ENCODE results near the gene BCKDHB. TPM values are rescaled to one million over a fixed set of nuclear protein-coding genes. Genes with fewer than 3 reads are reported as not detected.

BCKDHB gene
- total and polyA plus RNA-seq, 2 donors (not counting 3 experiments of a cell fraction or from before 2014, with no cell fraction given): 5.6 to 12.2 TPM

DNA sequence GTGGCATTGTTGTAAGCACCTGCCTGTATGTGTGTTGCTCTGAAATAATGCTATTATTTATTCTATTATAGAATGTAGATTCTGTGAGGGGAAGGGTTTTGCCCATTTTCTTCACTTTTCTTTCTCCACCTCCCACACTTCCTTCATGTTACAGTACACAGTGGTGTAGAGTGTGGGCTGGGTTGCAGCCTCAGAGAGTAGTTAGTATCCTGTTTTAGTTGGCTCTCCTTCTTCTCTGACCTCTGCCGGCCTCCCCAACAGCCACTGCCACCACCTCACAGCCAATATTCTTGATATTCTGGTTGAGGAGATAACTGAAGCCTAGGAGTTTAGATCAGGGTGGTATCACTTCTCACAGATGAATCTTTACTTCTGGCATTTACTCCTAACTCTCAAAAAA lies 143.4 kb downstream of the BCKDHB start:
- CTCF ChIA-PET: no interaction called here
- no peak overlapping the region for H3K4me3 ChIP-seq (replicated peaks in 1 of 3; ENCODE audit: insufficient read depth in 1 of 3, low read depth in 1 of 3, low read length in 3 of 3)
- no peak overlapping the region for H3K27ac ChIP-seq (ENCODE audit: insufficient read depth, low read depth, low read length)
- intact Hi-C loops (cut with micrococcal nuclease): no loop called here
- no peaks in the 10 kb centered on the region for H3K27me3 ChIP-seq (ENCODE audit: control insufficient read depth in 2 of 2, insufficient read depth in 2 of 2, low read length in 2 of 2)
- H3K9me1 ChIP-seq (replicated peaks; ENCODE audit: control insufficient read depth, extremely low read depth, insufficient read depth, low read length): no peaks in the 10 kb centered on the region
- dilution Hi-C loops (cut with MboI; ENCODE audit: extremely low pct_ligation_motif_present, low sequenced_read_pairs): no loop called here
- TF ChIP-seq, protein P1, sequence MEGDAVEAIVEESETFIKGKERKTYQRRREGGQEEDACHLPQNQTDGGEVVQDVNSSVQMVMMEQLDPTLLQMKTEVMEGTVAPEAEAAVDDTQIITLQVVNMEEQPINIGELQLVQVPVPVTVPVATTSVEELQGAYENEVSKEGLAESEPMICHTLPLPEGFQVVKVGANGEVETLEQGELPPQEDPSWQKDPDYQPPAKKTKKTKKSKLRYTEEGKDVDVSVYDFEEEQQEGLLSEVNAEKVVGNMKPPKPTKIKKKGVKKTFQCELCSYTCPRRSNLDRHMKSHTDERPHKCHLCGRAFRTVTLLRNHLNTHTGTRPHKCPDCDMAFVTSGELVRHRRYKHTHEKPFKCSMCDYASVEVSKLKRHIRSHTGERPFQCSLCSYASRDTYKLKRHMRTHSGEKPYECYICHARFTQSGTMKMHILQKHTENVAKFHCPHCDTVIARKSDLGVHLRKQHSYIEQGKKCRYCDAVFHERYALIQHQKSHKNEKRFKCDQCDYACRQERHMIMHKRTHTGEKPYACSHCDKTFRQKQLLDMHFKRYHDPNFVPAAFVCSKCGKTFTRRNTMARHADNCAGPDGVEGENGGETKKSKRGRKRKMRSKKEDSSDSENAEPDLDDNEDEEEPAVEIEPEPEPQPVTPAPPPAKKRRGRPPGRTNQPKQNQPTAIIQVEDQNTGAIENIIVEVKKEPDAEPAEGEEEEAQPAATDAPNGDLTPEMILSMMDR (IDR thresholded peaks at IDR 0.05; ENCODE audit: extremely low read depth in 1 of 2, insufficient read depth in 1 of 2, low read depth in 1 of 2, low read length in 2 of 2): no peak
- TF ChIP-seq, protein P2, sequence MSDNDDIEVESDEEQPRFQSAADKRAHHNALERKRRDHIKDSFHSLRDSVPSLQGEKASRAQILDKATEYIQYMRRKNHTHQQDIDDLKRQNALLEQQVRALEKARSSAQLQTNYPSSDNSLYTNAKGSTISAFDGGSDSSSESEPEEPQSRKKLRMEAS (IDR thresholded peaks at IDR 0.05; ENCODE audit: insufficient read depth, insufficient read length): no peak
- TF ChIP-seq FOS (IDR thresholded peaks at IDR 0.05; ENCODE audit: borderline replicate concordance, insufficient read depth, low read length) (no peak), POLR2AphosphoS5 (IDR thresholded peaks at IDR 0.05; ENCODE audit: insufficient read depth, low read depth, low read length) (no peak), JUN (IDR thresholded peaks at IDR 0.05; ENCODE audit: borderline replicate concordance, insufficient read depth, insufficient read length, low read depth) (no peak), MYC (IDR thresholded peaks at IDR 0.05; ENCODE audit: low read depth, low read length) (no peak), EZH2 (IDR thresholded peaks at IDR 0.05; ENCODE audit: borderline replicate concordance, low read depth, low read length, severe bottlenecking) (no peak), POLR2A (IDR thresholded peaks at IDR 0.05; ENCODE audit: low read depth, low read length) (no peak), GATA2 (IDR thresholded peaks at IDR 0.05; ENCODE audit: insufficient read depth, insufficient read length, low read depth, low read length) (no peak)
- H3K9me3 ChIP-seq (replicated peaks; ENCODE audit: control insufficient read depth, insufficient read depth, low read length): no peaks in the 10 kb centered on the region
- DNase-seq (ENCODE audit: low read depth, low spot score): peak; percentile 16
- no peak overlapping the region for H3K9ac ChIP-seq (replicated peaks; ENCODE audit: extremely low read depth, insufficient read depth, low read length)
- POLR2A ChIA-PET: no interaction called here
- H3K79me2 ChIP-seq (ENCODE audit: control insufficient read depth, insufficient read depth, low read length): no peaks in the 10 kb centered on the region
- FAIRE-seq: no peak
- no peaks in the 10 kb centered on the region for H3K36me3 ChIP-seq (ENCODE audit: control insufficient read depth in 2 of 2, extremely low read depth in 1 of 2, insufficient read depth in 2 of 2, low read length in 2 of 2)
- no peaks in the 10 kb centered on the region for H3K4me1 ChIP-seq (ENCODE audit: control insufficient read depth, extremely low read depth, insufficient read depth, low read length)
- no peaks in the 10 kb centered on the region for H4K20me1 ChIP-seq (replicated peaks; ENCODE audit: control insufficient read depth, extremely low read depth, insufficient read depth, low read length)
- no peak overlapping the region for H3K4me2 ChIP-seq (ENCODE audit: insufficient read depth, low read length)
- BruUV-seq (replicated peaks): no TSS peak
- H2AFZ ChIP-seq (ENCODE audit: low read depth, low read length): no peak overlapping the region

All from endothelial cell of umbilical vein (primary cell).